ENCODE data around the gene HMGXB3.

HMGXB3 gene

GRCh38 chr5:149966946-149967345 is 33.6 kb upstream of the HMGXB3 start:
- TF ChIP-seq CTCF (IDR thresholded peaks at IDR 0.05; ENCODE audit: extremely low read depth, missing control alignments) = no peak
- no peak for DNase-seq (ENCODE audit: low spot score)

- DNase-seq (ENCODE audit: low spot score) = no peak
- no peak for TF ChIP-seq CTCF (IDR thresholded peaks at IDR 0.05; ENCODE audit: extremely low read depth, missing control alignments)
Observed at GRCh38 chr5:149969181-149969930, 31.2 kb upstream of the HMGXB3 start.

- TF ChIP-seq CTCF (IDR thresholded peaks at IDR 0.05; ENCODE audit: extremely low read depth, missing control alignments) = no peak
- no peak for DNase-seq (ENCODE audit: low spot score)
Observed at GRCh38 chr5:149975409-149975808, 25.1 kb upstream of the HMGXB3 start.

- DNase-seq (ENCODE audit: low spot score) = no peak
Observed at GRCh38 chr5:149979896-149980295, 20.6 kb upstream of the HMGXB3 start.

GRCh38 chr5:149981206-149981605 is 19.3 kb upstream of the HMGXB3 start:
- no peak for DNase-seq (ENCODE audit: low spot score)
- no peak for TF ChIP-seq CTCF (IDR thresholded peaks at IDR 0.05; ENCODE audit: extremely low read depth, missing control alignments)

More at GRCh38 chr5:149979896-149980295, 20.6 kb upstream of the HMGXB3 start:
- no peak for TF ChIP-seq CTCF (IDR thresholded peaks at IDR 0.05; ENCODE audit: extremely low read depth, missing control alignments)

- TF ChIP-seq CTCF (IDR thresholded peaks at IDR 0.05; ENCODE audit: extremely low read depth, missing control alignments) = no peak
Observed at GRCh38 chr5:149982505-149982904, 18.0 kb upstream of the HMGXB3 start.

GRCh38 chr5:149988126-149988525 is 12.4 kb upstream of the HMGXB3 start:
- DNase-seq (ENCODE audit: low spot score) = no peak
- TF ChIP-seq CTCF (IDR thresholded peaks at IDR 0.05; ENCODE audit: extremely low read depth, missing control alignments) = no peak

More at GRCh38 chr5:149982505-149982904, 18.0 kb upstream of the HMGXB3 start:
- no peak for DNase-seq (ENCODE audit: low spot score)

Data from GM20000 (cell line).